Omental fat pad (tissue), 4 donors: ENCODE results near the gene TTC28. TPM values are rescaled to one million over a fixed set of nuclear protein-coding genes. Genes with fewer than 3 reads are reported as not detected.

Experiments
- ATAC-seq: fragments of 150-250 bp; one replicate; pipeline ENCODE4 v1.9.1; 2016; ENCODE audit warnings: mild to moderate bottlenecking, moderate library complexity; ENCODE audit not compliant: low FRiP score
- DNase-seq: peaks from one replicate; pipeline ENCODE4 v3.0.0-alpha.2; 2019; ENCODE audit warnings: low spot score
- CTCF ChIP-seq, 3 donors: fragments of 450-650 bp; IDR thresholded peaks; one replicate each; pipeline ENCODE4 v1.5.1; 2016 to 2017; ENCODE audit warnings: antibody characterized with exemption in 3 of 3, mild to moderate bottlenecking in 3 of 3, moderate library complexity in 2 of 3
- total RNA-seq, 4 donors: library from RNA; depleted of rRNA; stranded (reverse); fragments of >200 nt; gene quantifications; one replicate each; pipeline ENCODE4 v1.1.0, GENCODE V29; 2016

The TTC28 gene
- total RNA-seq, 4 donors from 2014 or later = 28.6 to 103 (median 50.6) TPM

DNA sequence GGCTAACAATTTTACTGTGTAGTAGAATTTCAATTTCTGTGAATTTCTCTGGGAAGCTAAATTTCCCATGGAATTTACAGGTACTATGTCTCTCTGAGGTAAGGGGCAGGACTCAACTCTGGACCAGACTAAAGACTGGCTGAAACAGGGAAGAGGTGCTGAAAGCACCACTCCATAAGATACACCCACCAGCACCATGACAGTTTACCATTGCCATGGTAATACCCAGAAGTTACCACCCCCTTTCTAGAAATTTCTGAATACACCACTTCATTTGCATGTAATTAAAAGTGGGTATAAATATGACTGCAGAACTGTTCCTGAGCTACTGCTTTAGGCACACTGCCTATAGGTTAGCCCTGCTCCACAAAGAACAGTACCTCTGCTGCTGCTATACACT is 274.1 kb downstream of the TTC28 start:
- DNase-seq (no peak), ATAC-seq (no peak)
- TF ChIP-seq CTCF (IDR thresholded peaks at IDR 0.05) = no peak

DNA sequence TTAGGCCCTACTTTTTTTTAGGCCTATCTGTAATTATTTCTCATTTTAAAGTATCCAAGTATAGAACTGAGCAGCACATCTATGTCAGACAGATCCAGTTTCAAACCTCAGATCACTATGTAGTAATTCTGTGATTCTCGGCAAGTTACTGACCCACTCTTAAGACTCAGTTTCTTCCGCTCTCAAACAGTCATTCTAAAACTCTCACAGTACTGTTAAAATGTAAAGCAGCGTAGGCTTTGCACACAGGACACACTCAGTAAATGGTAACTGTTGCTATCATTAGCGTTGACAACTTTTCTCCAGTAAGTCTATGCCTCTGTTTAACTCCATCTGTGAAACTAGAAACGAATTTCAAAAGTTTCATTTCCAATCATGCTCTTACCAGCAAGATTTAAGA is 277.1 kb downstream of the TTC28 start:
- TF ChIP-seq CTCF (IDR thresholded peaks at IDR 0.05) = no peak
- ATAC-seq = no peak
- DNase-seq = no peak

- TF ChIP-seq CTCF (IDR thresholded peaks at IDR 0.05) = no peak
- ATAC-seq = no peak
- DNase-seq = no peak
These were observed 277.6 kb downstream of the TTC28 start for GRCh38 chr22:28402060-28402459.

GRCh38 chr22:28398981-28399380 is 280.7 kb downstream of the TTC28 start:
- no peak for TF ChIP-seq CTCF (IDR thresholded peaks at IDR 0.05)
- ATAC-seq (no peak), DNase-seq (no peak)

DNA sequence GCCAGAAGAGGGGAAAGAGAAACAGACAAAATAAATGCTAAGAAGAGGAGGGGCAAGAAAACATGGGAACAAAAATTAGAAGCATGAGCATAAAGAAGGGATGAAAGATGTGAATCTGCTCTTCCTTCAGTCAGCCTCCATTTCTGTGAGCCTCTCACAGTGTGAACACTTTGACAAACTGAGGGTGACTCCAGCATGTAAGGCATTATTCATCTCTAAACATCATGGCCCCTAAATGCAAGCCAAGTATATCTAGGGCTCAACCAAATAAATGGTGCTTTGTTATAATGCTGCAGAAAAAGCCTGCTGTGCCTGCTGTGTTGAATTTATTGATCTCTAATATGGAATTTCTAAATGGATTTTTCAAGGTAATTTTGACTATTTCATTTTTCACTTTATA is 281.3 kb downstream of the TTC28 start:
- no peak for TF ChIP-seq CTCF (IDR thresholded peaks at IDR 0.05)
- ATAC-seq (no peak), DNase-seq (no peak)

DNA sequence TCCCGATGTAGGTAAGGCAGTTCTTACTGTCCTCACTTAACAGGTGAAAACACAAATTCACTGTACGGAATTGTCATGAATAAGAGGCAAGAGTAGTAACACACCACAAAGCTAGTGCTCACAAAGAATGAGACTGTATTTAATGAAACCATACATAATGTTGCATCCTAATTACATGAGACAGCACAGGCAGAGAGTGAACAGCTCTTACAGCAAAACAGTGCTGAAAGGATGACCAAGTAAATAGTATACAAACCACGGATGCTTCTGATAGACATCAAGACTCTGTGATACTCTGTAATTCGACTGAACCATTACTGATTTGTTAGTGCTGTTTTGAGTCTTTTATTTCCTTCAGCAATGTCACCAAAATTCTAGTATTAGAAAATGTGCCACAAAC is 282.3 kb downstream of the TTC28 start:
- ATAC-seq = no peak
- TF ChIP-seq CTCF (IDR thresholded peaks at IDR 0.05) = no peak

GRCh38 chr22:28395920-28396753 is 283.5 kb downstream of the TTC28 start:
- DNase-seq = no peak
- no peak for TF ChIP-seq CTCF (IDR thresholded peaks at IDR 0.05)
- peak; percentile 93 for ATAC-seq

More for the DNA sequence above, 282.3 kb downstream of the TTC28 start:
- DNase-seq = no peak
